Ureter (tissue), 1 donor: ENCODE measurements around the gene BSDC1. TPM values are rescaled to one million over a fixed set of nuclear protein-coding genes. Genes with fewer than 3 reads are reported as not detected.
A peak's percentile ranks its signal among the peaks of the same experiment; 100 is the strongest.

Source experiments
- DNase-seq: peaks from one replicate; pipeline ENCODE4 v3.0.0-alpha.2; 2020; ENCODE audit warnings: low spot score
- total RNA-seq: library from RNA; stranded (reverse); gene quantifications from one replicate; pipeline ENCODE4 v1.2.4, GENCODE V29; 2023
- donor health status: DM: yes; HTN: yes; CAD: no.

BSDC1 gene
- total RNA-seq, 1 donor from 2014 or later: 59.6 TPM

- DNase-seq: no peak
Observed at GRCh38 chr1:32336591-32336932, 57.7 kb downstream of the BSDC1 start.

GRCh38 chr1:32335790-32336590 is 58.3 kb downstream of the BSDC1 start, which contains the start of gene MARCKSL1:
MARCKSL1 (minus strand) TSS chr1:32336233; CDS start chr1:32336033, 200 bp downstream.
- peak; percentile 83 for DNase-seq

- no peak for DNase-seq
Observed at GRCh38 chr1:32335535-32335789, 58.8 kb downstream of the BSDC1 start.

GRCh38 chr1:32334864-32335534 is 59.2 kb downstream of the BSDC1 start:
- no peak for DNase-seq

GRCh38 chr1:32334274-32334861 is 59.9 kb downstream of the BSDC1 start:
- no peak for DNase-seq

- DNase-seq: no peak
Observed at GRCh38 chr1:32333251-32333963, 60.8 kb downstream of the BSDC1 start.

- DNase-seq: no peak
Observed at GRCh38 chr1:32332290-32333079, 61.8 kb downstream of the BSDC1 start.

GRCh38 chr1:32331549-32331948 is 62.7 kb downstream of the BSDC1 start:
- no peak for DNase-seq

- DNase-seq: no peak
Observed at GRCh38 chr1:32330558-32331151, 63.6 kb downstream of the BSDC1 start.

GRCh38 chr1:32329931-32330466 is 64.2 kb downstream of the BSDC1 start:
- no peak for DNase-seq

- DNase-seq: no peak
Observed at GRCh38 chr1:32327204-32327603, 67.0 kb downstream of the BSDC1 start.

- DNase-seq: peak; percentile 56
Observed at GRCh38 chr1:32321712-32322291, 72.4 kb downstream of the BSDC1 start.

GRCh38 chr1:32318127-32318869 is 75.9 kb downstream of the BSDC1 start:
- DNase-seq: no peak

- no peak for DNase-seq
Observed at GRCh38 chr1:32316903-32317277, 77.4 kb downstream of the BSDC1 start.

Other genes starting within 250 kb of the BSDC1 start
- 59.6 TPM for gene TXLNA, start 214.8 kb downstream of the BSDC1 start, total RNA-seq
- gene CCDC28B, start 193.8 kb downstream of the BSDC1 start, total RNA-seq: 2.1 TPM
- gene IQCC, start 188.8 kb downstream of the BSDC1 start, total RNA-seq: 2.5 TPM
- gene DCDC2B, start 185.4 kb downstream of the BSDC1 start, total RNA-seq: not detected
- 45.9 TPM for gene TMEM234, start 172.1 kb downstream of the BSDC1 start, total RNA-seq
- 171 TPM for gene EIF3I, start 172.0 kb downstream of the BSDC1 start, total RNA-seq
- 8.3 TPM for gene FAM167B, start 147.2 kb downstream of the BSDC1 start, total RNA-seq
- 3.8 TPM for gene LCK, start 143.2 kb downstream of the BSDC1 start, total RNA-seq
- 113 TPM for gene HDAC1, start 102.4 kb downstream of the BSDC1 start, total RNA-seq
- 117 TPM for gene MARCKSL1, start 58.2 kb downstream of the BSDC1 start, total RNA-seq
- 5.5 TPM for gene FAM229A, start 32.0 kb downstream of the BSDC1 start, total RNA-seq
- gene TSSK3, start 31.9 kb downstream of the BSDC1 start, total RNA-seq: 4.2 TPM
- gene ZBTB8B, start 70.6 kb upstream of the BSDC1 start, total RNA-seq: 0.57 TPM
- 10.5 TPM for gene ZBTB8A, start 145.0 kb upstream of the BSDC1 start, total RNA-seq